K562 (cell line): Measurements from ENCODE around the gene CNTN2. TPM values are rescaled to one million over a fixed set of nuclear protein-coding genes. Genes with fewer than 3 reads are reported as not detected.

Experiments used
- ATAC-seq: fragments of 200-7000 bp; cut with Tn5 transposase; 3 replicates; pipeline ENCODE4 v1.9.1; 2020; ENCODE audit warnings: moderate library complexity
- BruUV-seq: library from RNA; stranded (reverse); fragments of 400-500 nt; replicated peaks from 2 replicates; lab custom pipeline; 2021; lab: Mats Ljungman, UMichigan
- CTCF ChIA-PET: fragments of 300-600 bp; formaldehyde crosslinking; extraction: SDS; loops from one replicate; lab custom pipeline; 2021; ENCODE audit warnings: low intra/inter-chr PET ratio; lab: Yijun Ruan, JAX
- POLR2A ChIA-PET: fragments of 300-600, 350-650 bp; sonication (Branson Sonifier 250); formaldehyde crosslinking; extraction: SDS; loops from one replicate; lab custom pipeline; 2021; ENCODE audit warnings: antibody characterized with exemption, inconsistent platforms; lab: Yijun Ruan, JAX
- DNase-seq, 4 experiments: peaks; one replicate each; pipeline versions ENCODE4 v3.0.0 to v3.0.0-alpha.2; 2011 to 2018; ENCODE audit warnings: low spot score in 3 of 4, mixed read lengths in 3 of 4; ENCODE audit errors: extremely low read depth in 1 of 4
- FAIRE-seq: peaks from 2 replicates; lab custom pipeline; 2011; peaks lifted over from hg19 to GRCh38; lab: Jason Lieb, UNC
- H2AFZ ChIP-seq: 2 replicates; pipeline ENCODE4 v1.6.0; 2011; ENCODE audit warnings: low read depth, low read length, control low read depth, inconsistent platforms
- H3K27ac ChIP-seq: fragments of 200-600 bp; 3 replicates; pipeline ENCODE4 v1.8.0; 2011; ENCODE audit warnings: low read depth, mild to moderate bottlenecking, control low read depth, inconsistent platforms, low read length, moderate library complexity, mixed read lengths; ENCODE audit errors: extremely low read depth
- H3K27me3 ChIP-seq, 2 experiments: fragments of 300-600 bp in 1 of 2; 2 replicates in 1 of 2; 3 replicates in 1 of 2; pipeline versions ENCODE4 v1.6.0 to v1.8.0; 2011; ENCODE audit warnings: inconsistent platforms in 2 of 2, low read length in 2 of 2, mild to moderate bottlenecking in 1 of 2, mixed read lengths in 1 of 2, moderate library complexity in 1 of 2; ENCODE audit not compliant: control insufficient read depth in 2 of 2, insufficient read depth in 2 of 2
- H3K36me3 ChIP-seq: fragments of 300-600 bp; 3 replicates; pipeline ENCODE4 v1.8.0; 2011; ENCODE audit warnings: mild to moderate bottlenecking, low read length, inconsistent platforms; ENCODE audit not compliant: control insufficient read depth, insufficient read depth
- H3K4me1 ChIP-seq, 2 experiments: fragments of 200-600 bp in 1 of 2; replicated peaks in 1 of 2; 2 replicates in 1 of 2; 3 replicates in 1 of 2; pipeline versions ENCODE4 v1.5.1 to v1.8.0; 2011; ENCODE audit warnings: inconsistent platforms in 2 of 2, low read length in 2 of 2, mild to moderate bottlenecking in 1 of 2, mixed read lengths in 1 of 2, moderate library complexity in 1 of 2; ENCODE audit not compliant: control insufficient read depth in 2 of 2, insufficient read depth in 2 of 2
- H3K4me2 ChIP-seq: 2 replicates; pipeline ENCODE4 v1.6.1; 2011; ENCODE audit warnings: low read length, control low read depth, inconsistent platforms, mixed read lengths; ENCODE audit not compliant: insufficient read depth
- H3K4me3 ChIP-seq: fragments of 200-600 bp; sonication (generic), shearing (Covaris generic); 2 replicates; pipeline ENCODE4 v1.5.1; 2016; ENCODE audit warnings: control low read depth, inconsistent platforms
- H3K79me2 ChIP-seq: fragments of 200-600 bp; 3 replicates; pipeline ENCODE4 v1.8.0; 2011; ENCODE audit warnings: low read length, inconsistent platforms; ENCODE audit not compliant: control insufficient read depth, insufficient read depth
- H3K9ac ChIP-seq, 2 experiments: 2 replicates each; pipeline versions ENCODE4 v1.6.0 to v1.6.1; 2011; ENCODE audit warnings: low read depth in 2 of 2, low read length in 2 of 2, control low read depth in 1 of 2, inconsistent platforms in 1 of 2, mild to moderate bottlenecking in 1 of 2, mixed read lengths in 1 of 2; ENCODE audit not compliant: insufficient read depth in 1 of 2
- H3K9me1 ChIP-seq: one replicate; pipeline ENCODE4 v1.6.0; 2011; ENCODE audit warnings: inconsistent platforms, mild to moderate bottlenecking, low read length, moderate library complexity; ENCODE audit not compliant: control insufficient read depth, insufficient read depth
- H3K9me3 ChIP-seq: replicated peaks from 2 replicates; pipeline ENCODE4 v1.5.1; 2011; ENCODE audit warnings: low read depth, low read length, inconsistent platforms; ENCODE audit not compliant: control insufficient read depth, insufficient read depth
- H4K20me1 ChIP-seq: replicated peaks from 2 replicates; pipeline ENCODE4 v1.6.1; 2011; ENCODE audit warnings: low read length, inconsistent platforms, mixed read lengths; ENCODE audit not compliant: control insufficient read depth, insufficient read depth
- FOXK2 ChIP-seq, 2 experiments: fragments of 450-650 bp; IDR thresholded peaks in 1 of 2; conservative IDR thresholded peaks in 1 of 2; 2 replicates each; pipeline ENCODE4 v1.6.1; 2016; ENCODE audit warnings: low read depth in 2 of 2, mild to moderate bottlenecking in 1 of 2
- KLF16 ChIP-seq: IDR thresholded peaks from 2 replicates; pipeline ENCODE4 v1.6.1; 2016; ENCODE audit warnings: antibody characterized with exemption
- NELFE ChIP-seq: IDR thresholded peaks from 2 replicates; pipeline ENCODE4 v1.6.1; 2011; ENCODE audit warnings: mild to moderate bottlenecking; ENCODE audit not compliant: insufficient read depth, insufficient read length
- NFIX ChIP-seq: fragments of 250-450 bp; sonication (Bioruptor Pico); IDR thresholded peaks from 2 replicates; pipeline ENCODE4 v1.4.0; 2020; ENCODE audit warnings: low read depth, mild to moderate bottlenecking, moderate library complexity
- NR0B1 ChIP-seq: fragments of 450-650 bp; IDR thresholded peaks from one replicate; pipeline ENCODE4 v1.6.1; 2018; ENCODE audit warnings: mild to moderate bottlenecking, moderate library complexity; ENCODE audit not compliant: partially characterized antibody
- NUFIP1 ChIP-seq: fragments of 450-650 bp; IDR thresholded peaks from 2 replicates; pipeline ENCODE4 v1.6.1; 2018; ENCODE audit not compliant: partially characterized antibody
- SAP30 ChIP-seq: fragments of 200-600 bp; sonication (generic); IDR thresholded peaks from 2 replicates; pipeline ENCODE4 v1.6.1; 2012; ENCODE audit warnings: borderline replicate concordance, low read depth, mild to moderate bottlenecking, moderate library complexity, low read length, control low read depth, inconsistent platforms; ENCODE audit not compliant: insufficient read depth, poor library complexity, severe bottlenecking
- SP2 ChIP-seq: IDR thresholded peaks from 2 replicates; pipeline ENCODE4 v1.6.1; 2011; ENCODE audit warnings: mild to moderate bottlenecking, low read depth, low read length, moderate library complexity; ENCODE audit not compliant: poor library complexity, severe bottlenecking; ENCODE audit errors: extremely low read depth
- TAF7 ChIP-seq: fragments of 450-650 bp; IDR thresholded peaks from 2 replicates; pipeline ENCODE4 v1.6.1; 2016; ENCODE audit warnings: missing genetic modification characterization, missing compliant biosample characterization
- YBX1 ChIP-seq: fragments of 450-650 bp; IDR thresholded peaks from 2 replicates; pipeline ENCODE4 v1.7.1; 2016; ENCODE audit warnings: mild to moderate bottlenecking
- ZC3H8 ChIP-seq: fragments of 450-650 bp; IDR thresholded peaks from 2 replicates; pipeline ENCODE4 v1.6.1; 2017
- ZFP91 ChIP-seq: sonication (generic); formaldehyde crosslinking; IDR thresholded peaks from 2 replicates; pipeline ENCODE4 v1.8.0; 2022; ENCODE audit warnings: mild to moderate bottlenecking, missing genetic modification reagents
- ZNF124 ChIP-seq: sonication (generic); formaldehyde crosslinking; IDR thresholded peaks from 2 replicates; pipeline ENCODE4 v1.8.1; 2022; ENCODE audit warnings: missing genetic modification reagents
- WGBS: fragments of 100-300 bp; shearing (Covaris generic); methylation state at CpG from one replicate; pipeline ENCODE4 v1.1.6; 2016; ENCODE audit warnings: low coverage, mixed read lengths; ENCODE audit not compliant: insufficient coverage; ENCODE audit errors: missing lambda C conversion rate; 5-methylcytosine and 5-hydroxymethylcytosine counted together
- in situ Hi-C: fragments of 300-500 bp; cut with MboI; formaldehyde crosslinking; loops from 4 replicates; pipeline ENCODE4 v1.15.0; 2018; ENCODE audit warnings: inconsistent platforms, mixed read lengths
- intact Hi-C: fragments of 100-400 bp; cut with micrococcal nuclease; formaldehyde crosslinking; loops from 2 replicates; pipeline ENCODE4 v1.14.2; 2022
- polyA plus RNA-seq, 8 experiments: library from polyadenylated mRNA; depleted of rRNA in 4 of 8; stranded (reverse) in 5 of 8; unstranded in 3 of 8; fragments of >200 nt; fragmentation: Nextera tagmentation in 2 of 8; fragmentation: Illumina TruSeq in 1 of 8; extraction: Ambion mirVana in 2 of 8; extraction: Trizol in 1 of 8; gene quantifications; 2 replicates each; pipeline versions ENCODE4 v1.2.1 to v1.2.3, GENCODE V29; 2011 to 2014; ENCODE audit warnings: inconsistent platforms in 1 of 8, missing spikeins in 1 of 8
- total RNA-seq, 7 experiments: library from RNA; depleted of rRNA in 6 of 7; stranded (reverse); fragments of >200 nt in 6 of 7; fragmentation: Illumina TruSeq in 2 of 7; extraction: Trizol in 2 of 7; gene quantifications; 2 replicates each; pipeline versions ENCODE4 v1.2.1 to v1.2.3, GENCODE V29; 2011 to 2021; ENCODE audit warnings: low replicate concordance in 1 of 7

CNTN2 gene
- total and polyA plus RNA-seq, 9 of the 15 experiments (the other 6 are each of a cell fraction or from before 2014, with no cell fraction given) = not detected

GRCh38 chr1:205013683-205014367 is 29.2 kb upstream of the CNTN2 start:
- Histone ChIP-seq H3K9me3 (no peaks in the 10 kb centered on the region), H3K9ac (no peak overlapping the region), H3K27me3 (peaks cover 59 to 96% of the 10 kb centered on the region in 2 experiments), H2AFZ (no peak overlapping the region), H3K27ac (no peak overlapping the region), H3K36me3 (no peaks in the 10 kb centered on the region), H4K20me1 (peaks cover 25% of the 10 kb centered on the region), H3K79me2 (no peaks in the 10 kb centered on the region), H3K4me3 (no peak overlapping the region), H3K4me2 (no peak overlapping the region), H3K9me1 (no peaks in the 10 kb centered on the region), H3K4me1 (no peaks in the 10 kb centered on the region)
- intact Hi-C loops (no loop called here), in situ Hi-C loops (no loop called here)
- FAIRE-seq (no peak), ATAC-seq (peak; percentile 13; the same call in 1 of the 3 replicates), DNase-seq (no peak)
- TF ChIP-seq SAP30 (no peak), NFIX (no peak), ZFP91 (CRISPR knock-in tag) (no peak), KLF16 (no peak), YBX1 (no peak), NR0B1 (no peak), ZNF124 (CRISPR knock-in tag) (no peak), NELFE (no peak), FOXK2 (conservative IDR thresholded peaks at IDR 0.05 in 1 of 2, IDR thresholded peaks at IDR 0.05 in 1 of 2; ENCODE audit: low read depth in 2 of 2) (no peak), NUFIP1 (no peak), ZC3H8 (no peak), TAF7 (tag) (no peak), SP2 (no peak)
- BruUV-seq = no TSS peak
- ChIA-PET CTCF (no interaction called here), POLR2A (interaction anchor here (0.6 to 2.2 kb wide), 3 partner anchors 11 to 248 kb away, joined by 3 to 7 read pairs (median 3); no protein-coding TSS in a partner anchor)
- WGBS = 0% methylated on average over 6 of the region's 6 CpGs
